Activated CD4-positive, alpha-beta T cell treated with anti-CD3 and anti-CD28 coated beads, Interleukin-2, amount 50 U/mL, for 4 hours (primary cell): ENCODE data around the gene CORO2B.

Experiments used
- DNase-seq, 2 experiments: peaks; one replicate each; pipeline ENCODE4 v3.0.0-alpha.2; 2020

CORO2B gene

DNA sequence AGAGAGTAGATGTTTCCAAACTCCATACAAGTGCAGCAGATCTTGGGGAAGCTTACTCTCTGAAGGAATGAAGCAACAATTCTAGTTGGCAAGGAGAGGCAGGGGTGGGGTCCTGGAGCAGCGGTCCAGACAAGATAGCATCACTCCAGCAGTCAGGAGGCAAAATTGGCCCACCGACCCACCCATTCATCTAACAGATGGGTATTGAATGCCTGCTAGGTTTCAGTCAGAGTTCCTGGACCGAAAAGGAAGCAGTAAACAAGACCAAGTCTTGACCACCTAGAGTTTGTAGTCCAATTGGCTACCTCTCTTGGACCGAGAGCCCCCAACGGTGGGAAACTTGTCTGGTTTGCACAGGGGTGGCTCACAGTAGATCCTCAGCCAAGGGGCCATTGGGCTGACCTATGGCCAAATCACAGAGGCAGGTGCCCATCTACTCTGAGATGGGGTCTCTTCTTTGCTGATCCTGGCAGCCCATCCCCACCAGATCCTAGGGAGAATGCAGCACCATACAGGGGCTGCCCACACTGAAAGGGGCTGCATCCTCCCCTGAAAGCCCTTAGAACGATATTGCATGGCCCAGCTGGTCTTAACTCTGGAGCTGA lies 74.3 kb downstream of the CORO2B start:
- no peak for DNase-seq

DNA sequence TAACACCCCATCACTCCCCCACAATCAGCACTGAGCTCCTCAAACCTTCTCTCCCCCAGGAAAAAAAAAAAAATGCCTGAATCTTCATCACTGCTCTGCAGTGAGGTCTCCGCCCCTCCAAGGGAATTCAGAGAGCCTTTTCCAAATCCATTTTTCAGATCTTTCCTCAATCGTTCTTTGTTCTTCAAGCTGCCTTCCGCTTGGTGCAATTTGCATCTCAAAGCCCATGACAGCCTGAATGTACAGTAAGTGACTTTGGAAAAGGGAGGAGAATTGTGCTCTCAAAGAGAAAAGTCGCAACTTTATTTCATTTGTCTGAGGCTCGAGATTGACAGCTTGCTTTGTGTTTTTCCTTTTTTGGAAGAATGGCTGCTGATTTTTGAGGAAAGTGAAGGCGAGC lies 75.0 kb downstream of the CORO2B start:
- no peak for DNase-seq

DNA sequence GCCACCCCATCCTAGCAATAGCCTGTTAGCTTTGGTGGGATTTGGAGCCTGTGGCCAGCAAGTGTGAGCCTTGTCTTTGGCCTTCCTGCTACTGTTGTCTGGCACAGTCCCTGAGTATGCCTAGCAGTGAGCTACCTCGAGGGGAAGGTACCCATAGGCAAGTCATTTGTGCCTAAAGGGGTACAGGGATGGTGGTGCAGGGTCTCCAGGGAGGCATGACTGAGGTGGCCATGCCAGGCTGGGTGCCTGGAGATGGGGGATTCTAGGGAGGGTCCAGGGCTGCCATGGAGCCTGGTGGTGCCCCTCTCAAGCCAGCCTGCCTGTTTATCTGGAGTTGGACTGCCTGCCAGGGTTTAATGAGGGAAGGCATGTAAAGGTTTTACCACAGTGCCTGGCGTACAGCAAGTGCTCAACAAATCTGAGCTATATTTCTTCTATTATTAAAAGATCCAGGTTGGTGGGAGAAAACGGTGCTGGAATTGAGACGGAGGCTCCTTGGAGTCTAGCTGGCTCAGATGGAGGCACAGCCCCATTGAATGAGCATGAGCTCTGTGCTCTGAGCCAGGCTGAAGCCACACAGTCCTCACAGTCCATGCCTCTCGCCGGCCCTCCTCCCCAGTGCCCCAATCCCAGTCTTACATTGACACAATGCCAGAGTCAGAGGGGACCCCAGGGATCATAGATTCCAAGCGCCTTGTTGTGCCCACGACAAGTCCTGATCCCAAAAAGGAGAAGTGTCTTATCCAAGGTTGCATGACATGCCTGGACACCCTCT lies 76.2 kb downstream of the CORO2B start:
- DNase-seq: no peak

DNA sequence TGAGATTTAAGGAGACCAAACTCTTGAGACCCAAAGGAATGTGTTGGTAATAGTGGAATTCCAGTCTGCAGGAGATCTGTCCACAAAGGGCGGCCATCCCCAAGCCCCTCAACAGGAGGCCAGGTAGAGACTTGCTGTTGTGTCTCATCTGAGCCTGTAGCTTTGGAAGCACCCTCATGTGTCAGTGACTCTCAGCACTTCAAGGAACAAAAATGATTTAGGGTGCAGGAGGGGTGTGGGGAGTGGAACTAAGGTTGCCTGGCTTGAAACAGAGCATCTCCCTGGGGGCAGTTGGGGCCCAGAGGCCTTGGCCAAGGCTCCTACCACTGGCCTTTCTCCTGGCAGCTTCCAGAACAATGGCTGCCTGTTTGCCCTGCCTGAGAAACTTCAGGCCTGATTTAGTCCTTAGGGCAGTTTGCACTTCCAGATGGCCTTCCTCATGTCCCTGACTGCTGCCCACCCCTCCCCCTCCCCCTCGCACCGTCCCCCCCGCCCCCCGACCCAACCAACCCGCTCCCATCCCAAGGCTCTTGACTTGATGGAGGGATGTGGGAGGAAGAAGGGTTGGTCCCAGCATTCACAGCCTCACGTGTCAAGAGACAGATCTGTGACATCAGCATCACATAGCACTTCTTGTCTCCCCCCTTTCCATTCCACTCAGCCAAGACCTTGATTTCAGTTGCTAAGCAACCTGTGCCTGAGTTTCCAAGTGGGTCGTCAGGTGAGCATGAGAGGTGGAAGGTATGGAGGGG lies 77.1 kb downstream of the CORO2B start:
- no peak for DNase-seq

DNA sequence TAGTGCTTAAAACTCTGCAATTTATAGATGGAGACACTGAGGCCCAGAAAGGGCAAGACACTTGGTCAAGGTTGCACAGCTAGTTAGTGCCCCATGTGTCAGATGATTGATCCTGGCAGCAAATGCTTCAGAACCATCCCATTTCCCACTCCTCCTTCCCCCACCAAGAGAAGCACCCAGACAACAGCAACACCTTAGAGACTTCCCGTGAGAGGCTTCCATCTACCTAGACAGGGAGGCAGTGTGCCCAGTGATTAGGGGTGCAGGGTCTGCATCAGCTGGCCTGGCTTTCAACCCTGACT lies 77.6 kb downstream of the CORO2B start:
- no peak for DNase-seq

DNA sequence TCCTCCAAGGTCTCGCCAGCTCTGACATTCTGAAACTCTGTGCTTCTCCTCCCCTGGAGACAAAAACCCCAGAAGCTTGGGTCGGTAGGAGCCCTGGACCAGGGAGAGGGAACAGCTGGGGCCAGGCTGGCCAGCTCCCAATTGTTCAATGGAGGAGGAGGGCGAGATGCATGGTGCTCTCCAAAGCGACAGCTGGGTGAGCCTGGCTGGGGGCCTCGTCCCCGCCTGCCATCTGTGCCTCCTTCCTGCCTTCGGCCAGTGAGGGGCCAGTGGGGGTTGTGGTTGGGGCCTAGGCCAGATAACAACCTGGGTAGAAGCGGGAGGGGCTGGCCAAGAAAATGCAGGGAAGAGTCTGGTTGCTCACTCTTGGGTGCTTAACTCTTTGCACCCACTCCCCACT lies 79.4 kb downstream of the CORO2B start:
- DNase-seq: no peak

DNA sequence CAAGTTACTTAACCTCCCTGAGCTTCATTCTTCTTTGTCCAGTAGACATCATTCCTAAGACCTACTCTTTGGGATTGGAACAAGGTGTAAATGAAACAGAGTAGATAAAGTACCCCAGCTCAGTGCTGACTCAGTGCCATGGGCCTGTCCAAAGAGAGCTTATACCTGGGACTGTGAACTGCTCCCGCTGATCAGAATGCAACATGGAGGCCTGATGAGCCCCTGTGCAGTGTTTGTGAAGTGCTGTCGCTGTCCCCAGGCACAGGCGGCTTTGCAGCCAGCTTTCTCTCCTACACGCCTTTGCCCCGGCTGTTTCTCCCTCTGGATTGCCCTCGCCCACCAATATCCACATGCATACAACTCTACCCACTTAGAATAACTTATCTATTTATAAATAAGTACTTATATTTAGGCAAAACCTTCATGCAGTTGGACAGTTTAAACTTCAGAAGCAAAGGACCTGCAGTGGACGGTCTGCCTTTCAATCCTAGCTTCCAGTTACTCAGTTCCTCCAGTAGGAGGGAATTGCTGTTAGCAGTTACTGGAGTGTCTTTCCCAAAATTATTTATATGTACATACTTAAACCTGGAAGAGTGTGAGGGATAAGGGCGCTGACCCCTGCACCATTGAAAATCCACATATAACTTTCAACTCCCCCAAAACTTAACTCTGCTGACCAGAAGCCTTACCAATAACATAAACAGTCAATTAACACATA lies 80.0 kb downstream of the CORO2B start:
- no peak for DNase-seq

DNA sequence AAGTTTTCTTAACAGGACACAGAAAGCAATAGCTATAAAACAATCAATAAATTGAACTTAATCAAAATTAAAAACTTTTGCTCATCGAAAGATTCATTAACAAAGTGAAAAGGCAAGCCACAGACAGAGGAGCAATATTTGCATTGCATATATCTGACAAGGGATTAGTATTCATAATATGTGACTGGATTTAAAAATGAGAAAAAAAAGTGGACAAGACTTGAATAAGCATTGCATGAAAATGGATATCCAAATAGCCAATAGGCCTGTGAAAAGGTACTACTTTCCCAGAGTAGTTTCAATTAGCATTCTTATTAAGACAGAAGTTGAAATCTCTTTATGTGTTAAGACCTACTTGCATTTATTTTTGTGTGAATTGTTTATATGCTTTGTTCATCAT lies 84.7 kb downstream of the CORO2B start:
- DNase-seq: no peak

DNA sequence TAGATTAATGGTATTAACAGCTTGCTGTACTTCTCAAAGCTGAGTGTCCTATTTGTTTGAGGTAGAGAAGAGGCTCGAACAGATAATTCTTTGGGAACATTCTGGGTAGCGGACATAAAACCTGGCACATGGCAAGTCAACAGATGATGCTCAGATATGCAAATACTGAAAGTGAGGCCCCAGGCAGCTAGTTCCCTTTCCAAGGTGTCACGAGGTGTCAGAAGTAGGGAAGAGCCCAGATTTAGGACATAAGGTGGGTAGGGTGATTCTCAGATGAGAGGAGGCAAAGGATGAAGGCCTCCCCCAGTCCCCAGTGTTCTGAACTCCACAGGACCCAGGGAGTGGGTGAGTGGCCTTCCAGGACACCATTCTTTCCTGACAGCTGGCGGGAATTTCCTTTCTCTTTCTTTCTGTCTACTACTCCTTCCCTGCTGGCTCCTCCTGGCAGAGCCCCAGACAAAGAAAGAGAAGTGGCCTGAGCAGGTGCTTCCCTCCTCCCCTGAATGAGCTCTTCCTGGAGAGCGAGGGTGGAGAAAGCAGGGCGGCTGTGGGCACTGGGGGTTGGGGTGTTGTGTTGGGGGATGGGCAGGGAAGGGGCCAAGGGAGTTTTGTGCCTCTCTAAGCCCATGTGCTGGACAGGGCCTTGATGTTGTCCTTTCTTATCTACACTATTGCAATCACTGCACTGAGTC lies 87.5 kb downstream of the CORO2B start:
- DNase-seq: no peak

DNA sequence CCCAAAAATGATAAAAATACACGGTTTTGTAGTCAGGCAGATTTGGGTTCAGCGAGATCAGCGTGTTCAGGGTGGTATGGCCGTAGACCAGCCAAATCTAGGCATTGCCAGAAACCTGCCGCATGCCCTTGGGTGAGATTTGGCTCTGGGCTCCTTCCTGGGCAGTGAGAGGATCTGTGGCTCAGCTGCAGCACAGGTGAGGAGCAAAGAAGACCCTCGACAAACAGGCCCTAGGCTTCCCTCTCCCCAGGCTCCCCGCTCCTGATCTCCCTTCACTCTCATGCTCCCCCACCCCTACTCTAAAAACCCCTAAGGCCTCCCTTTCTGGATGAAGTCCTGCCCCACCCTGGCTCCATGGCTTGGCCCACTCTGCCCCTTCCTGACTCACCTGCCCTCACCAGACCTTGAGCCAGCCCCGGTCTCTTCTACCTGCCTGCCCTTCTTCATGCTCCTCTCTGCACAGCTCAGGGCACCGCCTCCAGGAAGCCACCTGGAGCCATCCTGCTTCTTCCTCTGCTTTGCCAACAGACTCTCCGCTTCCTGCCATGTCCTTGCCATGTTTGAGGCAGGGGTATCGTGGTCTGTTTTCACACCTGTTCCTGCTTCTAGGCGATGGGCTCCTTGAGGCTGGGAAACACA lies 88.1 kb downstream of the CORO2B start:
- DNase-seq: no peak

DNA sequence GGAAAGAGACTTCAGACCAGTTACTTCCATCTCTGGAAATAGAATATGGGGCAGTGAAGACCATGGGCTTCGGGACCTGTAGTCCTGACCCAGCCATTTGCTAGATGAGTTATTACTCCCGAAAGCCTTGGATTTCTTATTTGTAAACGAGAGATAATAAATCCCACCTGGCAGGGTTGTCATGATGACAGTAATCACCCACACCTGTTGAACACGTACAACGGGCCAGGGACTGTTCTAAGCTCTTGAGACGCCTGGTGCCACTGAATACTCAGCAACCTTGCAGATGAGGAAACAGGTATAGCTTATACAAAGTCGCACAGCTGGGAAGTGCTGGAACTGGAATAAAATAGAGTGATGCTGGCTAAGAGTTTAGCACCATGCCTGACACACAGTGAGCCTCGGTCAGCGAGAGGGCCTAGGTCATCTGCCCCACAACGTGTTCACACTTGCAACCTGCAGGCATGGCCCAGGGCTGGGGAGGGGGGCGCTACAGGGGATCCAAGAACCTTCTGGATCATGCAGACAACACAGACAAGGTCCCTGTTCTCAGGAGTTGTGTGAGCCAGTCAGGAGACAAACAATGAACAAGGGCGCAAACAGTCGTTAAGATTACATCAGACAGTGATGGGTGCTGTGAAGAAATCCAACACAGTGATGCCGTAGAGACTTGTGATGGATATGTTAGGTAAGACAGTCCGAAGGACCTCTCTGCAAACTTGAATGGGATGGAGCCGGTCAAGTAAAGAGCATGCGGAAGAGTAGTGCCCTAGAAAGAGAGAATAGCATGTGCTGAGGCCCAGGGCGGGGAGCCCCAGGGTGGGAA lies 89.2 kb downstream of the CORO2B start:
- DNase-seq: no peak

DNA sequence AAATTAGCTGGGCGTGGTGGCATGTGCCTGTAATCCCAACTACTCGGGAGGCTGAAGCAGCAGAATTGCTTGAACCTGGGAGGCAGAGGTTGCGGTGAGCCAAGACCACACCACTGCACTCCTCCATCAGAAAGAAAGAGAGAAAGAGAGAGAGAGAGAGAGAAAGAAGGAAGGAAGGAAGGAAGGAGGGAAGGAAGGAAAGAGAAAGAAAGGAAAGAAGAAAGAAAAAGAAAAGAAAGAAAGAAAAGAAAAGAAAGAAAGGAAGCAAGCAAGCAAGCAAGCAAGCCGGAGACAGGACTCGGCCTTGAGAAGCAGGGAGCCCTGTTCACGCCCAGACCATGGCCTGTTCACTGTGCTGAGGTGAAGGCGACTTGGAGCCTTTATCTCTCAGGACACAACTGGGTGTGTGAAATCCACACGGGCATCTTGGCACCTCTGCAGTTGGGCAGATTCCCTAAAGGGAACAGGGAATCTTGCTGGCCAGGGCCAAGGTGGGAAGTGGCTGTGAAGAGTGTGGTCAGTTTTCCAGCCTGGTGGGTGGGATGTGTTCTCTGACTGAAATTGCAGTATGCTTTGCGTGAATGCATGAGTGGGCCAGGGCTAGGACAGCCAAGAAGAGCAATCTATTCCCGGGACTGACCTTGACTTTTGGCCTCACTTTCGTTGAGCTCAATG lies 90.3 kb downstream of the CORO2B start:
- no peak for DNase-seq

DNA sequence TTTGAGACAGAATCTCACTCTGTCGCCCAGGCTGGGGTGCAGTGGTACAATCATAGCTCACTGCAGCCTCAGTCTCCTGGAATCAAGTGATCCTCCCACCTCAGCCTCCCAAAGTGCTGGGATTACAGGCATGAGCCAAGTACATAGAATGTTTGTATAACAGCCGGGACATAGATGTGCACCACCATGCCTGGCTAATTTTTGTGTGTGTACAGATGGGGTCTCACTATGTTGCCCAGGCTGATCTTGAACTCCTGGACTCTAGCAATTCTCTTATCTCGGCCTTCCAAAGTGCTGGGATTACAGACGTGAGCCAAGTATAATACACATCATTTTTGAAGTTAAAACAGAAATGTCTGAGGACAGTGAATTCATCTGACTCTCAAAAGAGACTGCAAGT lies 93.5 kb downstream of the CORO2B start:
- no peak for DNase-seq

DNA sequence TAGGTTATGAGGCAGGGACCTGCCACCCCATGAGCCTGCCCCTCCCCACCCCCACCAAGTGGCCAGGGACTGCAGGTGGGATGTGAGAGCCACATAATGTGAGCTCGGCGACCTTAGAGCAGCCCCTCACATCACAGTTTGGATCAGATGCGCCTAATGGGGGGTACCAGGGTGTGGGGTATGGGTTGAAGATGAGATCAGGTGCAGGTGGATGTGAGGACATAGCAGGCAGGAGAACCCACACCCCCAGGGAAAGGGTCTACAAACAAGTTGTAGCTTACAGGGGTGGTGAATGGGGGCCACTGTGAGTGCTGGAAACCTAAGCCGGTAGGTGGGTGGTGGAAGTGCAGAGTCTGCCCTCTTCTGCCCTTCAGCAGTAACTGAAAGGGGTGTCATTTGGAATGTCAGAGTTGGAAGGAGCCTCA lies 94.0 kb downstream of the CORO2B start:
- no peak for DNase-seq

DNA sequence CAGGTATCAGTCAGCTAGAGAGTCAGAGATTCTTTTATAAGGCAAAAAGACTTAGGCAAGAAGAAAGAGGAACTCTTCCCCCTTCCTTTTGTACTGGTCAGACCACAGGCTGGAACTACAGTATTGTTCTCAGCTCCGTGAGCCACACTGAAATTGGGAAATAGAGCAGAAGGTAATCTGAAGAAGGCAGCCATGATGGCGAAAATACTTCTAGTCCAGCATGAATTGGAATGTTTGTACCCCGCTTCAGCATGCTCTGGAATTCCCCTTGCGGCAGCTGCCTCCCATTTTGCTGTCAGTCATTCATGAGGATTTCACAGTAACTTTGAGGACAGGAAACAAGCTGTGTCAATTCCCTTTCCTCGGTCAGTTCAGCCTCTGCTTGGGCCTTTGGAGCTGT lies 96.2 kb downstream of the CORO2B start:
- DNase-seq: no peak

DNA sequence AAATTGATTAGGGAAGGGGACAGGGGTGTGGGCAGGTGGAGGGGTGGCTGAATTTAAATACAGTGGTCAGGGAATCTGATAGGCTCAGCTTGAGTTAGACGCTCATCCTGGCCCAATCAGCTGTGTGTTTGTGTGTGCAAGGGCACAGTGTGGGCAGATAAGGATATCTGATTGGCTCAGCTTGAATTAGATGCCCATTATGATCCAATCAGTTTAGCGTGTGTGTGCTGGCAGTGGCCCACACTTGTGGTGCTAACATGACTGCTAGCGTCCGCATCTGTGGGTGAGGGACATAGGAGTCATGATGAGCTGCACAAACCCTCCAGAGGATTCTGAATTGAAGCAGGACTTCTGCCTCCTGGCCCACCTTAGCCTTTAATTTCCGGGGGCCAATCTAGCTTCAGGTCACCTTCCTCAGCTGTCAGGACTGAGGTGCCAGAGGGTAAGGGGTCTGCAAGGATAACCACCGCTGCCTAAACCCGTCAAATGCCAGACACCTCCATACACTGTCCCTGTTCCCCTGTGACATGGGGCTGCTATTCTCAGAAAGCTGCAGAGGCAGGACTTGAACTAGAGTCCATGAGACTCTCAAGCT lies 97.3 kb downstream of the CORO2B start:
- DNase-seq: no peak

DNA sequence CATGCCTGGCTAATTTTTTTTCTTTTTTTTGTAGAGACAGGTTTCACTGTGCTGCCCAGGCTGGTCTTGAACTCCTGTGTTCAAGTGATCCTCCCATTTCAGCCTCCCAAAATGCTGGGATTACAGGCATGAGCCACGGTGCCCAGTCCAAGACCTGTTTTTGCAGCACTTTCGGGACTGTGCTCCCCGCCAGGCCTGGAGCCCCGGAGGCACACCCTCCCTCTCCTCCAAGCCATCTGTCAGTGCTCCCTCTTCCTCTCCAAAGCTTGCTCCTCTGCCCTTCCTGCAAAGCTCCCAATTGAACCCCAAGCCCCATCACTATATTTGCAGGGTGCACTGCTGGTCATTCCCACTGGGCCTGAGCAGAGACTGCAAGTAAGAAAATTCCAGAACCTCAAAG lies 98.1 kb downstream of the CORO2B start:
- no peak for DNase-seq

DNA sequence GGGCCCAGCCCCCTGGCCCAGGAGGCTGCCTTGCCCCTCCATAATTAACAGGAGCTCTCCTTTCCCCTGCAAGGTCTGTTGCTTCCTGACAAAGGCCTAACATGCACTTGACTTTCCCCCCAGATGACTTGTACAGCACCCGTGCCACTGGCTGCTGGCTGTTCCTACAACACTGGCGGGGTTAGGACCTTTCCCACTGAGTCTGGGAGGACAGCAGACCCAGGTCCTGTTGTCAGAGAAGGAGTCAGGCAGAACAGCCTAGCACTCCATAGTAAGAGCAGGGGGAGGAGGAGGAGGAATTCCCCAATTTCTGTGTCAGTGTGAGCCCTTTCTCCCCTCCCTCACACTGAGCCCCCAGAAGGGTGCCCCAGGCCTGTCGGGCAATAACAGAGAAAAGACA lies 99.2 kb downstream of the CORO2B start:
- DNase-seq: no peak

DNA sequence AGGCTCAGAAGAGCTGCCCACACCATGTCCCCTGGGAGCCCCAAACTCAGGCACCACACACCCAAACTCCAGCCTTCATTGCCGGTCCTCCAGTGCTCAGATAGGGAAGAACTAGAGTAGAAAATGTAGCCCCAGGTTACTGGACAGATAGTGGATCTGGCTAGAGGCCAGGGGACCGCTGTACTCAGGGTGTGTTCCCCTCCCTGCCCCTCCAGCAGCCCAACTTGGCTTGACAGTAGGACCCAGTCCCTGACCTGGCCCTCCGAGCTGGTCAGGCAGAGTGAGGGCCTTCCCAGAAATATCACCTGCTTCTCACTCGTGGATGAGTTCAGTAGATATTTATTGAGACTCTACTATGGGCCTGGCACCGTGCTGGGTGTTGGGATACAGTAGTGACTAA lies 100.0 kb downstream of the CORO2B start:
- no peak for DNase-seq

DNA sequence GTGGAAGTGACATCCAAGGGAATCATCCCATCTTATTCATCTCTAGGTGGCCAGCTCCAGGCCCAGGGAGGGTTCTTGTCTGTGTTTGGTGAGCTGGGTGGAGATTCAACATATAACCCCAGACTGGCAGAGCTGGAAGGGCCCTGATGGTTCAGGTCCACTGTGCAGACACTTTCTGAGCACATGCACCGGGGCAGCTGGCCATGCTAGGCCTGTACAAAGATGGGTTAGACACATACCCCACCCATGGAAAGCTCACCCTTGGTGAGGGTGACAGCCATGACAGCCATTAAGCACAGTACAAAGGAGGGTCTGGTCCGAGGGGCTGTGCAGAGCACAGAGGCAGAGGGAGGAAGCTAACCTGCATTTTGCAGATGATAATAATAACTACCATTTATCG lies 100.4 kb downstream of the CORO2B start:
- no peak for DNase-seq

DNA sequence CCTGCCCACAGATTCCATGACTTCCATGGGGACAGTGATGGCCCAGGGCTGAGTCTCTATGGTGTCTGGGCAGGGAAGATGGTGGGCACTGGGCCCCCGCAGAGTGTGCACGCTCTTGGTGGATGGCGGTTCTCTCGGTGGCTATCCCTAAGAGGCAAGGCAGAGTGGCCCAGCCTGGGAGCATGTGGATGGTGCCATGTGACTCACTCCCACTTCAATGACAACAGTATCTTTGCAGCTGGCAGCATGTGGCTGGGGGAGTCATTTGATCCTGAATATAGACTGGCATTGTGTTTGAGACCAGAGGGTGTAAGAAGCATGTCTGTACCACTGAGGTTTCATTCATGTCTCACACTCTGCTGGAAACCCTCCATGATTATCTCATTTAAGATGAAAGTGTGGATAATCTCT lies 101.2 kb downstream of the CORO2B start:
- no peak for DNase-seq
